IMR-90 (cell line): ENCODE measurements around the gene INPP5D.

ENCODE experiments used
- BHLHE40 ChIP-seq: fragments of 150-350 bp; IDR thresholded peaks from 2 replicates; pipeline ENCODE4 v1.6.1; 2016; ENCODE audit warnings: mild to moderate bottlenecking, low read depth, low read length
- CEBPB ChIP-seq: IDR thresholded peaks from 2 replicates; pipeline ENCODE4 v1.6.1; 2012; ENCODE audit warnings: low read depth, low read length, improper control_type of control experiment
- CHD1 ChIP-seq: IDR thresholded peaks from 2 replicates; pipeline ENCODE4 v1.6.1; 2012; ENCODE audit warnings: low read depth, low read length, improper control_type of control experiment
- CTCF ChIP-seq: conservative IDR thresholded peaks from 2 replicates; pipeline ENCODE4 v1.5.1; 2012; ENCODE audit warnings: mild to moderate bottlenecking, low read depth, low read length, improper control_type of control experiment
- ELK1 ChIP-seq: fragments of 150-350 bp; IDR thresholded peaks from 2 replicates; pipeline ENCODE4 v1.6.1; 2016; ENCODE audit warnings: low read depth, mild to moderate bottlenecking, low read length, moderate library complexity, borderline replicate concordance
- FOS ChIP-seq: fragments of 150-350 bp; IDR thresholded peaks from 2 replicates; pipeline ENCODE4 v1.6.1; 2016; ENCODE audit warnings: low read depth, low read length
- MAFK ChIP-seq: IDR thresholded peaks from 2 replicates; pipeline ENCODE4 v1.6.1; 2012; ENCODE audit warnings: low read depth, low read length, improper control_type of control experiment
- MAZ ChIP-seq: IDR thresholded peaks from 2 replicates; pipeline ENCODE4 v1.6.1; 2012; ENCODE audit warnings: low read depth, mild to moderate bottlenecking, low read length, improper control_type of control experiment, moderate library complexity, borderline replicate concordance
- MXI1 ChIP-seq: IDR thresholded peaks from 2 replicates; pipeline ENCODE4 v1.6.1; 2012; ENCODE audit warnings: low read depth, mild to moderate bottlenecking, low read length, moderate library complexity, borderline replicate concordance
- POLR2A ChIP-seq: IDR thresholded peaks from 2 replicates; pipeline ENCODE4 v1.6.1; 2012; ENCODE audit warnings: mild to moderate bottlenecking, low read depth, low read length
- RAD21 ChIP-seq: IDR thresholded peaks from 2 replicates; pipeline ENCODE4 v1.6.1; 2012; ENCODE audit warnings: low read length, improper control_type of control experiment
- RCOR1 ChIP-seq: IDR thresholded peaks from 2 replicates; pipeline ENCODE4 v1.6.1; 2012; ENCODE audit warnings: mild to moderate bottlenecking, low read length, improper control_type of control experiment; ENCODE audit not compliant: insufficient replicate concordance
- SMC3 ChIP-seq: fragments of 150-350 bp; IDR thresholded peaks from 2 replicates; pipeline ENCODE4 v1.6.1; 2016; ENCODE audit warnings: low read depth, mild to moderate bottlenecking, antibody characterized with exemption, low read length, moderate library complexity
- USF2 ChIP-seq: fragments of 150-350 bp; IDR thresholded peaks from 2 replicates; pipeline ENCODE4 v1.6.1; 2017; ENCODE audit warnings: mild to moderate bottlenecking, antibody characterized with exemption, low read length, low read depth

GRCh38 chr2:233245406-233245805 lies 185.3 kb downstream of the INPP5D start:
- TF ChIP-seq CTCF (no peak), ELK1 (no peak), POLR2A (no peak), USF2 (no peak), SMC3 (no peak), FOS (no peak), CEBPB (no peak), MAZ (no peak), RCOR1 (no peak), RAD21 (no peak), MAFK (no peak), MXI1 (no peak), CHD1 (no peak), BHLHE40 (no peak)
